ENCODE measurements around the gene OR9Q2. TPM values are rescaled to one million over a fixed set of nuclear protein-coding genes. Genes with fewer than 3 reads are reported as not detected.

Gene OR9Q2, protein sequence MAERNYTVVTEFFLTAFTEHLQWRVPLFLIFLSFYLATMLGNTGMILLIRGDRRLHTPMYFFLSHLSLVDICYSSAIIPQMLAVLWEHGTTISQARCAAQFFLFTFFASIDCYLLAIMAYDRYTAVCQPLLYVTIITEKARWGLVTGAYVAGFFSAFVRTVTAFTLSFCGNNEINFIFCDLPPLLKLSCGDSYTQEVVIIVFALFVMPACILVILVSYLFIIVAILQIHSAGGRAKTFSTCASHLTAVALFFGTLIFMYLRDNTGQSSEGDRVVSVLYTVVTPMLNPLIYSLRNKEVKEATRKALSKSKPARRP
- not detected for polyA plus RNA-seq (2012; ENCODE audit: missing spikeins)

DNA sequence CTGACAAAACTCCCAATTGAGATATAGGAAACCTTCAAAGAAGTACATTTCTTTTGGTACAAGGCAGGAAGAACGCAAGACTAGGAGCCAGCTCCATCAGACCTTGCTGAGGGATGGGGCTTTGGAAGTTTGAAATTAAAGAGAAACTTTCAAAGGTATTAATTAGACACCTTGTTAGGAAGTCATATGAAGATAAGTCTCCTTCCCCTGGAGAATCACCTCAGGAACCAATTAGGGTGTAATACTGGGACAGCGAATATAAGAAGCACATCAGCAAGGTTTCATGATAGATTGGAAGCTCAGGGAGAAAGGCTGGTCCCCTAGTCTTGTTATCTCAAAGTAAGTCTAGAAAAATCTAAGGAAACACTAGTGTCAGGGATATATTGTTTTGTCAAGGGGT, at the start of gene OR9Q2:
TSS of gene OR9Q2 (plus strand) at position 301 of the 400 bp plus-strand sequence. CDS start 1,421 bp downstream, outside the sequence.
- TF ChIP-seq TAF1 (IDR thresholded peaks at IDR 0.05; ENCODE audit: borderline replicate concordance, low read depth, low read length) (no peak), POLR2AphosphoS5 (IDR thresholded peaks at IDR 0.05; ENCODE audit: low read depth, low read length) (no peak), POLR2A (IDR thresholded peaks at IDR 0.05; ENCODE audit: low read depth, low read length) (no peak)
- DNase-seq (ENCODE audit: insufficient read length) (no peak), FAIRE-seq (no peak)

GRCh38 chr11:58142761-58143160, 46.1 kb upstream of the OR9Q2 start:
- TF ChIP-seq POLR2A (IDR thresholded peaks at IDR 0.05; ENCODE audit: low read depth, low read length) (no peak), POLR2AphosphoS5 (IDR thresholded peaks at IDR 0.05; ENCODE audit: low read depth, low read length) (no peak), TAF1 (IDR thresholded peaks at IDR 0.05; ENCODE audit: borderline replicate concordance, low read depth, low read length) (no peak)

DNA sequence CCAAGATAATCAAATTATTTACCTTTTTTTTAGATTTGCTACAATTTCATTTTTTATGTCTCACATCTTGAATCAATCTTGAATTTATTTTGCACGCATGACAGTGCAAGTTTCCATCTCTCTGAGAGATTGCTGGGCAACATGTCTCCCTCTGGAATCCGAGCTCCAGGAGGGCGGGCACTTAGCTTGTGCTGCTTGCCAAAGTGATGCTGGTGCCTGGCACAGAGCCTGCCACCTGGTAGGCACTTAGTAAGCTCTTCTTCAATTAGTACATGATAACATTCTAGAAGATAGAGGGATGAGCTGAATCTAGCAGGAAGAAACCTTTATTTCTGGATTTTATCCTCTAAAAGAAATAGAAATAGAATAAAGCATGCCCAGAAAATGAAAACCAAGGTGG, 36.1 kb upstream of the OR9Q2 start:
- no peak for FAIRE-seq
- DNase-seq (ENCODE audit: insufficient read length), result no peak
- TF ChIP-seq POLR2A (IDR thresholded peaks at IDR 0.05; ENCODE audit: low read depth, low read length) (no peak), TAF1 (IDR thresholded peaks at IDR 0.05; ENCODE audit: borderline replicate concordance, low read depth, low read length) (no peak), POLR2AphosphoS5 (IDR thresholded peaks at IDR 0.05; ENCODE audit: low read depth, low read length) (no peak)

More at GRCh38 chr11:58142761-58143160, 46.1 kb upstream of the OR9Q2 start:
- no peak for FAIRE-seq
- DNase-seq (ENCODE audit: insufficient read length), result no peak

- FAIRE-seq (no peak), DNase-seq (ENCODE audit: insufficient read length) (no peak)
- TF ChIP-seq POLR2AphosphoS5 (IDR thresholded peaks at IDR 0.05; ENCODE audit: low read depth, low read length) (no peak), TAF1 (IDR thresholded peaks at IDR 0.05; ENCODE audit: borderline replicate concordance, low read depth, low read length) (no peak), POLR2A (IDR thresholded peaks at IDR 0.05; ENCODE audit: low read depth, low read length) (no peak)
Observed at GRCh38 chr11:58164389-58164788, 24.5 kb upstream of the OR9Q2 start.

- DNase-seq (ENCODE audit: insufficient read length), result no peak
- TF ChIP-seq POLR2AphosphoS5 (IDR thresholded peaks at IDR 0.05; ENCODE audit: low read depth, low read length) (no peak), POLR2A (IDR thresholded peaks at IDR 0.05; ENCODE audit: low read depth, low read length) (no peak), TAF1 (IDR thresholded peaks at IDR 0.05; ENCODE audit: borderline replicate concordance, low read depth, low read length) (no peak)
- FAIRE-seq, result no peak
Observed at GRCh38 chr11:58164990-58165389, 23.9 kb upstream of the OR9Q2 start.

GRCh38 chr11:58165504-58166106, 23.3 kb upstream of the OR9Q2 start:
- FAIRE-seq, result no peak

GRCh38 chr11:58177409-58178054, 11.3 kb upstream of the OR9Q2 start:
- TF ChIP-seq POLR2A (IDR thresholded peaks at IDR 0.05; ENCODE audit: low read depth, low read length) (no peak), TAF1 (IDR thresholded peaks at IDR 0.05; ENCODE audit: borderline replicate concordance, low read depth, low read length) (no peak), POLR2AphosphoS5 (IDR thresholded peaks at IDR 0.05; ENCODE audit: low read depth, low read length) (no peak)
- no peak for DNase-seq (ENCODE audit: insufficient read length)
- no peak for FAIRE-seq

More at GRCh38 chr11:58165504-58166106, 23.3 kb upstream of the OR9Q2 start:
- TF ChIP-seq POLR2AphosphoS5 (IDR thresholded peaks at IDR 0.05; ENCODE audit: low read depth, low read length) (no peak), TAF1 (IDR thresholded peaks at IDR 0.05; ENCODE audit: borderline replicate concordance, low read depth, low read length) (no peak), POLR2A (IDR thresholded peaks at IDR 0.05; ENCODE audit: low read depth, low read length) (no peak)
- no peak for DNase-seq (ENCODE audit: insufficient read length)

GRCh38 chr11:58178444-58178843, 10.4 kb upstream of the OR9Q2 start:
- no peak for TF ChIP-seq TAF1 (IDR thresholded peaks at IDR 0.05; ENCODE audit: borderline replicate concordance, low read depth, low read length)
- no peak for TF ChIP-seq POLR2A (IDR thresholded peaks at IDR 0.05; ENCODE audit: low read depth, low read length)
- no peak for TF ChIP-seq POLR2AphosphoS5 (IDR thresholded peaks at IDR 0.05; ENCODE audit: low read depth, low read length)
- FAIRE-seq, result no peak
- DNase-seq (ENCODE audit: insufficient read length), result no peak

GRCh38 chr11:58179648-58180047, 9.2 kb upstream of the OR9Q2 start:
- no peak for TF ChIP-seq POLR2A (IDR thresholded peaks at IDR 0.05; ENCODE audit: low read depth, low read length)
- no peak for TF ChIP-seq TAF1 (IDR thresholded peaks at IDR 0.05; ENCODE audit: borderline replicate concordance, low read depth, low read length)
- no peak for TF ChIP-seq POLR2AphosphoS5 (IDR thresholded peaks at IDR 0.05; ENCODE audit: low read depth, low read length)
- DNase-seq (ENCODE audit: insufficient read length), result no peak
- FAIRE-seq, result no peak

GRCh38 chr11:58186938-58187337, 1.9 kb upstream of the OR9Q2 start:
- TF ChIP-seq POLR2A (IDR thresholded peaks at IDR 0.05; ENCODE audit: low read depth, low read length) (no peak), TAF1 (IDR thresholded peaks at IDR 0.05; ENCODE audit: borderline replicate concordance, low read depth, low read length) (no peak), POLR2AphosphoS5 (IDR thresholded peaks at IDR 0.05; ENCODE audit: low read depth, low read length) (no peak)
- DNase-seq (ENCODE audit: insufficient read length) (no peak), FAIRE-seq (no peak)

- no peak for FAIRE-seq
- no peak for DNase-seq (ENCODE audit: insufficient read length)
- no peak for TF ChIP-seq TAF1 (IDR thresholded peaks at IDR 0.05; ENCODE audit: borderline replicate concordance, low read depth, low read length)
- TF ChIP-seq POLR2A (IDR thresholded peaks at IDR 0.05; ENCODE audit: low read depth, low read length), result no peak
- TF ChIP-seq POLR2AphosphoS5 (IDR thresholded peaks at IDR 0.05; ENCODE audit: low read depth, low read length), result no peak
Observed at GRCh38 chr11:58192229-58192628, 3.4 kb downstream of the OR9Q2 start.

Data from GM12892 (cell line).